Neural progenitor cell (in vitro differentiated cells): ENCODE measurements around the gene OR2M5. TPM values are rescaled to one million over a fixed set of nuclear protein-coding genes. Genes with fewer than 3 reads are reported as not detected.

Source experiments
- DNase-seq: peaks from one replicate; pipeline ENCODE4 v3.0.0-alpha.2; 2016; ENCODE audit warnings: low spot score
- H2AFZ ChIP-seq: fragments of 200-600 bp; sonication (generic); replicated peaks from 2 replicates; pipeline ENCODE4 v1.6.1; 2016; ENCODE audit warnings: antibody characterized with exemption
- H3F3A ChIP-seq: fragments of 200-600 bp; sonication (generic); 2 replicates; pipeline ENCODE4 v1.6.1; 2016; ENCODE audit warnings: antibody characterized with exemption, low read depth
- H3K27ac ChIP-seq: fragments of 200-600 bp; sonication (generic); 2 replicates; pipeline ENCODE4 v1.5.1; 2016; ENCODE audit warnings: mild to moderate bottlenecking
- H3K27me3 ChIP-seq: fragments of 200-600 bp; sonication (generic); 2 replicates; pipeline ENCODE4 v1.6.1; 2016; ENCODE audit warnings: mild to moderate bottlenecking, moderate library complexity
- H3K36me3 ChIP-seq: fragments of 200-600 bp; sonication (generic); 2 replicates; pipeline ENCODE4 v1.5.1; 2016
- H3K4me1 ChIP-seq: fragments of 200-600 bp; sonication (generic); 2 replicates; pipeline ENCODE4 v1.6.1; 2016; ENCODE audit warnings: mixed run types
- H3K4me2 ChIP-seq: fragments of 200-600 bp; sonication (generic); 2 replicates; pipeline ENCODE4 v1.6.1; 2016
- H3K4me3 ChIP-seq: fragments of 200-600 bp; sonication (generic); 2 replicates; pipeline ENCODE4 v1.5.1; 2016
- H3K79me2 ChIP-seq: fragments of 200-600 bp; sonication (generic); 2 replicates; pipeline ENCODE4 v1.6.1; 2016; ENCODE audit warnings: low read depth
- H3K9ac ChIP-seq: fragments of 200-600 bp; sonication (generic); 2 replicates; pipeline ENCODE4 v1.6.1; 2016
- H3K9me3 ChIP-seq: fragments of 200-600 bp; sonication (generic); 2 replicates; pipeline ENCODE4 v1.5.1; 2016; ENCODE audit warnings: low read depth
- H4K20me1 ChIP-seq: fragments of 200-600 bp; sonication (generic); 2 replicates; pipeline ENCODE4 v1.6.1; 2016; ENCODE audit warnings: low read depth
- H3K27ac Mint-ChIP-seq: 3 replicates; pipeline ENCODE4 v1.8.0; 2021; ENCODE audit warnings: mixed read lengths
- H3K27me3 Mint-ChIP-seq: 2 replicates; pipeline ENCODE4 v1.8.0; 2022; ENCODE audit warnings: low read depth, mild to moderate bottlenecking, inconsistent platforms, moderate library complexity, mixed read lengths; ENCODE audit not compliant: insufficient read depth
- H3K36me3 Mint-ChIP-seq: 3 replicates; pipeline ENCODE4 v1.8.0; 2021; ENCODE audit warnings: mixed read lengths
- H3K4me1 Mint-ChIP-seq: 3 replicates; pipeline ENCODE4 v1.8.0; 2021; ENCODE audit warnings: mixed read lengths
- H3K4me3 Mint-ChIP-seq: 3 replicates; pipeline ENCODE4 v1.8.0; 2021; ENCODE audit warnings: mild to moderate bottlenecking, moderate library complexity, mixed read lengths
- H3K9me3 Mint-ChIP-seq: 3 replicates; pipeline ENCODE4 v1.8.0; 2020; ENCODE audit warnings: mixed read lengths
- CTCF ChIP-seq: fragments of 200-600 bp; sonication (generic); IDR thresholded peaks from 2 replicates; pipeline ENCODE4 v1.5.1; 2017; ENCODE audit warnings: antibody characterized with exemption, mild to moderate bottlenecking
- EZH2 ChIP-seq: fragments of 200-600 bp; sonication (generic); IDR thresholded peaks from 2 replicates; pipeline ENCODE4 v1.6.1; 2017; ENCODE audit warnings: antibody characterized with exemption, mild to moderate bottlenecking, moderate library complexity
- EZH2phosphoT487 ChIP-seq: fragments of 200-600 bp; sonication (generic); IDR thresholded peaks from 2 replicates; pipeline ENCODE4 v1.6.1; 2017; ENCODE audit warnings: antibody characterized with exemption
- total RNA-seq: library from RNA; depleted of rRNA; stranded (reverse); fragments of >200 nt; gene quantifications from 2 replicates; pipeline ENCODE4 v1.2.3, GENCODE V29; 2015; ENCODE audit warnings: low replicate concordance

OR2M5 gene
- total RNA-seq, 1 donor from 2014 or later, result not detected

DNA sequence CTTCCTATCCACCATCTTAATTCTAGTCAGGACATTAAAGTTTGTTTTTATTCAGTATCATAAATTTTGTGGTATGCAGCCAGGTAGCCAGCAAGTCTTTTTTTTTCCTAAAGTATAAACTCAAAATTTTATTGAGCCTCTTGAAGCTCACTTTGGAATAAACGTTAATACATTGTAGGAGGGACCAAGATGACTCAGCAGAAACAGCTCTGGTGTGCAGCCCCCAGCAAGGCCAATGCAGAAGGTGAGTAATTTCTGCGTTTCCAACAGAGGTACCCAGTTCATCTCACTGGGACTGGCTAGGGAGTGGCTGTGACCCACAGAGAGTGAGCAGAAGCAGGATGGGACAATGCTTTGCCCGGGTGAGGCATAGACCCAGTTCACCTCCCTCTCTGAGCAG is 42.4 kb downstream of the OR2M5 start:
- no peaks in the 10 kb centered on the region for H3K79me2 ChIP-seq
- no peak overlapping the region for H3K27ac ChIP-seq
- no peak overlapping the region for H3K4me3 ChIP-seq
- no peaks in the 10 kb centered on the region for H3K36me3 Mint-ChIP-seq
- H3K27me3 ChIP-seq, result no peaks in the 10 kb centered on the region
- no peak overlapping the region for H3K4me3 Mint-ChIP-seq
- peaks cover 59% of the 10 kb centered on the region for H3K9me3 Mint-ChIP-seq
- H3K4me1 ChIP-seq, result no peaks in the 10 kb centered on the region
- H4K20me1 ChIP-seq, result no peaks in the 10 kb centered on the region
- H3K4me2 ChIP-seq, result no peak overlapping the region
- no peaks in the 10 kb centered on the region for H3K4me1 Mint-ChIP-seq
- H3K36me3 ChIP-seq, result no peaks in the 10 kb centered on the region
- H3F3A ChIP-seq, result no peaks in the 10 kb centered on the region
- H2AFZ ChIP-seq, result no peak overlapping the region
- H3K27me3 Mint-ChIP-seq, result no peaks in the 10 kb centered on the region
- no peak for TF ChIP-seq EZH2phosphoT487
- no peak for TF ChIP-seq CTCF
- TF ChIP-seq EZH2, result no peak
- DNase-seq, result no peak
- peaks cover 27% of the 10 kb centered on the region for H3K9me3 ChIP-seq
- no peak overlapping the region for H3K27ac Mint-ChIP-seq
- no peak overlapping the region for H3K9ac ChIP-seq

DNA sequence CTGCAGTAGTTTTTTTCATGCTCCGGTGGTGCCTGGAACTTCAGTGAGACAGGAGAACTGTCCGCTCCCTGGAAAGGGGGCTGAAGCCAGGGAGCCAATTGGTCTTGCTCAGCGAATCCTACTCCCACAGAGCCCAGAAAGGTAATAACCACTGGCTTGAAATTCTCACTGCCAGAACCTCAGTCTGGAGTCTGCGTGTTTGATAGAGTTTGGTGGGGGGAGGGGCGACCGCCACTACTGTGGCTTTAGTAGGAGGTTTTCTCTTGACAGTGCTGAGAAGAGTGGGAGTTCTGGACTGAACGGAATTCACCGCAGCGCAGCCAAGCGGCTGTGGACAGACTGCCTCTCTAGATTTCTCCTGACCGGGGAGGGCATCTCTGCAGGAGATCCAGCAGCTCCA is 44.1 kb downstream of the OR2M5 start:
- Histone ChIP-seq H3K27ac (no peak overlapping the region), H3F3A (no peaks in the 10 kb centered on the region), H3K79me2 (no peaks in the 10 kb centered on the region), H3K9me3 (peaks cover 22% of the 10 kb centered on the region), H4K20me1 (no peaks in the 10 kb centered on the region), H3K4me2 (no peak overlapping the region), H3K4me3 (no peak overlapping the region), H3K27me3 (no peaks in the 10 kb centered on the region), H3K9ac (no peak overlapping the region), H2AFZ (no peak overlapping the region), H3K36me3 (no peaks in the 10 kb centered on the region), H3K4me1 (no peaks in the 10 kb centered on the region)
- H3K27me3 Mint-ChIP-seq, result peaks cover under 1% of the 10 kb centered on the region
- H3K4me1 Mint-ChIP-seq, result no peaks in the 10 kb centered on the region
- H3K36me3 Mint-ChIP-seq, result no peaks in the 10 kb centered on the region
- peaks cover 51% of the 10 kb centered on the region for H3K9me3 Mint-ChIP-seq
- TF ChIP-seq EZH2, result no peak
- no peak for TF ChIP-seq EZH2phosphoT487
- TF ChIP-seq CTCF, result no peak
- no peak overlapping the region for H3K27ac Mint-ChIP-seq
- no peak for DNase-seq
- H3K4me3 Mint-ChIP-seq, result no peak overlapping the region

GRCh38 chr1:248194117-248194516 is 49.2 kb downstream of the OR2M5 start:
- H3K4me3 ChIP-seq, result no peak overlapping the region
- H2AFZ ChIP-seq, result no peak overlapping the region
- no peaks in the 10 kb centered on the region for H3K4me1 ChIP-seq
- H3K27ac ChIP-seq, result no peak overlapping the region
- H3K27ac Mint-ChIP-seq, result no peak overlapping the region
- no peaks in the 10 kb centered on the region for H3K36me3 ChIP-seq
- no peaks in the 10 kb centered on the region for H3K36me3 Mint-ChIP-seq
- no peaks in the 10 kb centered on the region for H3K4me1 Mint-ChIP-seq
- H3K9ac ChIP-seq, result no peak overlapping the region
- TF ChIP-seq CTCF (no peak), EZH2 (no peak), EZH2phosphoT487 (no peak)
- peaks cover 5% of the 10 kb centered on the region for H3K27me3 Mint-ChIP-seq
- DNase-seq, result no peak
- no peaks in the 10 kb centered on the region for H4K20me1 ChIP-seq
- H3K9me3 Mint-ChIP-seq, result peaks cover 41% of the 10 kb centered on the region
- no peak overlapping the region for H3K4me3 Mint-ChIP-seq
- H3K4me2 ChIP-seq, result no peak overlapping the region
- peaks cover 32% of the 10 kb centered on the region for H3K9me3 ChIP-seq
- no peaks in the 10 kb centered on the region for H3K79me2 ChIP-seq
- no peaks in the 10 kb centered on the region for H3K27me3 ChIP-seq
- no peaks in the 10 kb centered on the region for H3F3A ChIP-seq

Other genes starting within 250 kb of the OR2M5 start
- gene OR2W3, start 249.6 kb upstream of the OR2M5 start, total RNA-seq, result not detected in 2 replicates
- gene OR2T8, start 224.9 kb upstream of the OR2M5 start, total RNA-seq, result not detected in 2 replicates
- not detected in 2 replicates for gene OR2AJ1, start 220.3 kb upstream of the OR2M5 start, total RNA-seq
- gene OR2L8, start 196.3 kb upstream of the OR2M5 start, total RNA-seq, result not detected in 2 replicates
- gene OR2AK2, start 179.9 kb upstream of the OR2M5 start, total RNA-seq, result not detected in 2 replicates
- gene OR2L5, start 131.5 kb upstream of the OR2M5 start, total RNA-seq, result not detected in 2 replicates
- gene OR2L2, start 115.1 kb upstream of the OR2M5 start, total RNA-seq, result not detected in 2 replicates
- gene OR2L3, start 98.3 kb upstream of the OR2M5 start, total RNA-seq, result not detected in 2 replicates
- gene OR2L13, start 50.0 kb upstream of the OR2M5 start, total RNA-seq, result not detected in 2 replicates
- not detected in 2 replicates for gene OR2M2, start 29.7 kb downstream of the OR2M5 start, total RNA-seq
- gene OR2M3, start 52.1 kb downstream of the OR2M5 start, total RNA-seq, result not detected in 2 replicates
- gene OR2M4, start 86.3 kb downstream of the OR2M5 start, total RNA-seq, result not detected in 2 replicates
- gene OR2T33, start 132.8 kb downstream of the OR2M5 start, total RNA-seq, result not detected in 2 replicates
- not detected in 2 replicates for gene OR2T12, start 158.3 kb downstream of the OR2M5 start, total RNA-seq
- gene OR2M7, start 179.4 kb downstream of the OR2M5 start, total RNA-seq, result not detected in 2 replicates
- gene OR14C36, start 203.6 kb downstream of the OR2M5 start, total RNA-seq, result not detected in 2 replicates
- not detected in 2 replicates for gene OR2T4, start 216.5 kb downstream of the OR2M5 start, total RNA-seq
- gene OR2T6, start 230.6 kb downstream of the OR2M5 start, total RNA-seq, result not detected in 2 replicates